ENCODE results near the gene SSC5D. TPM values are rescaled to one million over a fixed set of nuclear protein-coding genes. Genes with fewer than 3 reads are reported as not detected.

The SSC5D gene
- total RNA-seq, 2 donors from 2014 or later = 2.2 to 7.4 TPM

GRCh38 chr19:55491546-55492360, 3.5 kb downstream of the SSC5D start:
- no peaks in the 10 kb centered on the region for H3K36me3 ChIP-seq

GRCh38 chr19:55492362-55492944, 4.2 kb downstream of the SSC5D start:
- Histone ChIP-seq H3K27me3 (no peaks in the 10 kb centered on the region), H3K9ac (ENCODE audit: low read depth in 2 of 2, low read length in 2 of 2) (no peak overlapping the region), H3K4me1 (no peaks in the 10 kb centered on the region), H3K4me3 (no peak overlapping the region), H3K9me3 (no peaks in the 10 kb centered on the region), H3K27ac (no peak overlapping the region), H3K36me3 (no peaks in the 10 kb centered on the region)
- no peak for TF ChIP-seq CTCF (IDR thresholded peaks at IDR 0.05)
- intact Hi-C loops (cut with DNase I) = no loop called here
- DNase-seq = no peak

More at GRCh38 chr19:55491546-55492360, 3.5 kb downstream of the SSC5D start:
- no peak overlapping the region for H3K9ac ChIP-seq (ENCODE audit: low read depth in 2 of 2, low read length in 2 of 2)
- no peaks in the 10 kb centered on the region for H3K9me3 ChIP-seq
- no peak overlapping the region for H3K4me3 ChIP-seq
- no peak overlapping the region for H3K27ac ChIP-seq
- no peaks in the 10 kb centered on the region for H3K27me3 ChIP-seq
- no peaks in the 10 kb centered on the region for H3K4me1 ChIP-seq
- DNase-seq = no peak
- intact Hi-C loops (cut with DNase I) = no loop called here
- no peak for TF ChIP-seq CTCF (IDR thresholded peaks at IDR 0.05)

- peak overlapping the region in 1 of 2 donors; percentile 43 for H3K9ac ChIP-seq (ENCODE audit: low read depth in 2 of 2, low read length in 2 of 2)
- no peak for DNase-seq
- intact Hi-C loops (cut with DNase I) = no loop called here
- H3K9me3 ChIP-seq = no peaks in the 10 kb centered on the region
- H3K4me1 ChIP-seq = no peaks in the 10 kb centered on the region
- H3K36me3 ChIP-seq = no peaks in the 10 kb centered on the region
- no peak for TF ChIP-seq CTCF (IDR thresholded peaks at IDR 0.05)
- H3K4me3 ChIP-seq = no peak overlapping the region
- no peaks in the 10 kb centered on the region for H3K27me3 ChIP-seq
- no peak overlapping the region for H3K27ac ChIP-seq
Observed at GRCh38 chr19:55493052-55493644, 4.9 kb downstream of the SSC5D start.

GRCh38 chr19:55493645-55494171, 5.5 kb downstream of the SSC5D start:
- intact Hi-C loops (cut with DNase I) = no loop called here
- TF ChIP-seq CTCF (IDR thresholded peaks at IDR 0.05) = no peak
- Histone ChIP-seq H3K27me3 (no peaks in the 10 kb centered on the region), H3K4me1 (no peaks in the 10 kb centered on the region), H3K36me3 (no peaks in the 10 kb centered on the region), H3K9ac (ENCODE audit: low read depth in 2 of 2, low read length in 2 of 2) (peak overlapping the region in 1 of 2 donors; percentile 60), H3K9me3 (no peaks in the 10 kb centered on the region), H3K27ac (no peak overlapping the region), H3K4me3 (no peak overlapping the region)
- no peak for DNase-seq

GRCh38 chr19:55494172-55494761, 6.0 kb downstream of the SSC5D start:
- Histone ChIP-seq H3K27me3 (no peaks in the 10 kb centered on the region), H3K4me1 (no peaks in the 10 kb centered on the region), H3K27ac (peak overlapping the region; percentile 50), H3K4me3 (peak overlapping the region; percentile 3), H3K9ac (ENCODE audit: low read depth in 2 of 2, low read length in 2 of 2) (peak overlapping the region; percentile 19 to 60), H3K9me3 (no peaks in the 10 kb centered on the region), H3K36me3 (no peaks in the 10 kb centered on the region)
- TF ChIP-seq CTCF (IDR thresholded peaks at IDR 0.05) = no peak
- intact Hi-C loops (cut with DNase I) = no loop called here
- no peak for DNase-seq
